ENCODE measurements around the gene LMAN2L. TPM values are rescaled to one million over a fixed set of nuclear protein-coding genes. Genes with fewer than 3 reads are reported as not detected.

LMAN2L gene
- total RNA-seq, 1 experiment from 2014 or later: 17.6 TPM

DNA sequence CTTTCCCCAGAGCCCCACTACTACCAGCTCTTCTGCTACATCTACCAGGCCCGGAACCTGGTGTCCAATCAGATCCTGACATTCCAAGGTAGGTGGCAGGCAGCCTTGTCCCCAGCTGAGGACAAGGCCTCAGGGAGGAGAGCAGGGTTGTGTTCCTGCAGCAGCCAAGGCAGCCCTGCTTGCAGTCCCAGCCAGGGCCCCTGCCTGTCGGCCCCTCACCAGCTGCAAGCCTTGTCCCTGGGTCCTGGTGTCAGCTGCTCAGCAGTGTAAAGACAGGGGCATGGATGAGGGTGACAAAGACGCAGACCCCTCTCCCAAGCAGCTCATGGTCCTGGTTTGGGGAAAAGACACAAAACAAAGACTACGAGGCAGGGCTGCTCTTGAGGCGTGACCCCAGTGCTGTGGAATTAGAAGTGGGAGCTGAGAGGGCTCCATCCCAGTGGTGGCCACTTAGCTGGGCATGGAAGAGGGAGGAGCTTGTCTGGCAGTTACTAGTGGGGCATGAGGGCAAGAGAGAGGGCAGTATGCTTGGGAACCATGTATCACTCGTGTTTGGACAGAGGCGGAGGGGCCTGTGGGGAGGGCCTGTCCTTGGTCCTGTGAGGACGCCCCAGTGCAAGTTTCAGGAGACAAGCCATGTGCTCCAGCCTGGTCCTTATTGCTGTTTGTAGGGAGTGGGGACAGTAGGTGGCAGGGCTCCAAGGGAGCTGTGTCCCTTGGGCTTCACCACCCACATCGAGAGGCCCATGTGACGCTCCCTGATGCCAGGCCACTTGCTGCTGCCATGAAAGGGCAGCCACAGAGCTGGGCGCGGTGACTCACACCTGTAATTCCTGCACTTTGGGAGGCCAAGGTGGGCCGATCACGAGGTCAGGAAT lies 47.5 kb downstream of the LMAN2L start:
- no peaks in the 10 kb centered on the region for H3K79me2 ChIP-seq (ENCODE audit: insufficient read depth, low read length)
- H3K36me3 Mint-ChIP-seq (ENCODE audit: insufficient read depth in 1 of 3, low read depth in 3 of 3): no peaks in the 10 kb centered on the region
- no peak overlapping the region for H4K8ac ChIP-seq (replicated peaks; ENCODE audit: insufficient read length, low read depth, low read length)
- H3K23ac ChIP-seq (ENCODE audit: insufficient read length, low read depth, low read length): no peak overlapping the region
- H3K27me3 Mint-ChIP-seq (ENCODE audit: low read depth): no peaks in the 10 kb centered on the region; the same call in 1 of the 2 replicates
- no peak overlapping the region for H3K14ac ChIP-seq (ENCODE audit: insufficient read depth, low read length)
- H3K27ac ChIP-seq (ENCODE audit: insufficient read length, low read depth, low read length): no peak overlapping the region
- H3K4ac ChIP-seq (ENCODE audit: low read depth, low read length): no peak overlapping the region
- no peak overlapping the region for H2BK120ac ChIP-seq (ENCODE audit: low read depth, low read length, poor library complexity, severe bottlenecking)
- H4K20me1 ChIP-seq (ENCODE audit: control insufficient read depth, insufficient read depth, insufficient read length): no peaks in the 10 kb centered on the region
- H3K9ac ChIP-seq (ENCODE audit: extremely low read depth, insufficient read length, low read length): no peak overlapping the region
- no peaks in the 10 kb centered on the region for H3K27me3 ChIP-seq (ENCODE audit: insufficient read depth, low read length)
- H4K5ac ChIP-seq (ENCODE audit: insufficient read length, low read depth, low read length): no peak overlapping the region
- no peak overlapping the region for H2BK20ac ChIP-seq (ENCODE audit: low read depth, low read length, poor library complexity, severe bottlenecking)
- no peaks in the 10 kb centered on the region for H3K79me1 ChIP-seq (ENCODE audit: insufficient read depth, low read depth, low read length, poor library complexity, severe bottlenecking)
- no peak overlapping the region for H3T11ph ChIP-seq (ENCODE audit: low read length)
- H2BK12ac ChIP-seq (ENCODE audit: insufficient read length, low read depth, low read length): no peak overlapping the region
- H3K9me3 Mint-ChIP-seq: no peaks in the 10 kb centered on the region; a peak in 1 of 5 replicates
- H3K23me2 ChIP-seq (ENCODE audit: insufficient read length, low read depth, low read length, poor library complexity, severe bottlenecking): no peaks in the 10 kb centered on the region
- peaks cover 0 to 6% of the 10 kb centered on the region in 2 experiments; a peak in 1 of 4 replicates for H3K4me1 Mint-ChIP-seq
- no peak overlapping the region for H2AK5ac ChIP-seq (ENCODE audit: insufficient read length, low read length)
- no peak overlapping the region for H3K56ac ChIP-seq (ENCODE audit: insufficient read length, low read depth, low read length)
- no peak overlapping the region for H3K4me2 ChIP-seq (ENCODE audit: insufficient read depth, insufficient read length, low read length)
- H4K91ac ChIP-seq (ENCODE audit: insufficient read length, low read depth, low read length): no peak overlapping the region
- no peak overlapping the region; a peak in 1 of 5 replicates for H3K4me3 Mint-ChIP-seq
- no CpG with 5 or more reads among the region's 14 CpGs for WGBS (ENCODE audit: extremely low coverage, insufficient read length, low lambda C conversion rate)
- TF ChIP-seq, protein P1, sequence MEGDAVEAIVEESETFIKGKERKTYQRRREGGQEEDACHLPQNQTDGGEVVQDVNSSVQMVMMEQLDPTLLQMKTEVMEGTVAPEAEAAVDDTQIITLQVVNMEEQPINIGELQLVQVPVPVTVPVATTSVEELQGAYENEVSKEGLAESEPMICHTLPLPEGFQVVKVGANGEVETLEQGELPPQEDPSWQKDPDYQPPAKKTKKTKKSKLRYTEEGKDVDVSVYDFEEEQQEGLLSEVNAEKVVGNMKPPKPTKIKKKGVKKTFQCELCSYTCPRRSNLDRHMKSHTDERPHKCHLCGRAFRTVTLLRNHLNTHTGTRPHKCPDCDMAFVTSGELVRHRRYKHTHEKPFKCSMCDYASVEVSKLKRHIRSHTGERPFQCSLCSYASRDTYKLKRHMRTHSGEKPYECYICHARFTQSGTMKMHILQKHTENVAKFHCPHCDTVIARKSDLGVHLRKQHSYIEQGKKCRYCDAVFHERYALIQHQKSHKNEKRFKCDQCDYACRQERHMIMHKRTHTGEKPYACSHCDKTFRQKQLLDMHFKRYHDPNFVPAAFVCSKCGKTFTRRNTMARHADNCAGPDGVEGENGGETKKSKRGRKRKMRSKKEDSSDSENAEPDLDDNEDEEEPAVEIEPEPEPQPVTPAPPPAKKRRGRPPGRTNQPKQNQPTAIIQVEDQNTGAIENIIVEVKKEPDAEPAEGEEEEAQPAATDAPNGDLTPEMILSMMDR (conservative IDR thresholded peaks at IDR 0.05): no peak
- peak overlapping the region in 2 of 3 experiments; percentile 4 to 79; a peak in 2 of 7 replicates for H3K27ac Mint-ChIP-seq
- H3K4me1 ChIP-seq (ENCODE audit: insufficient read depth, low read length): no peaks in the 10 kb centered on the region
- no peak overlapping the region for H2BK5ac ChIP-seq (ENCODE audit: insufficient read length, low read length)
- no peak overlapping the region for H2BK15ac ChIP-seq (ENCODE audit: low read depth, low read length)
- no peak overlapping the region for H3K18ac ChIP-seq (ENCODE audit: insufficient read length, low read depth, low read length)
- H2AFZ ChIP-seq (ENCODE audit: low read length): no peak overlapping the region
- no peak for DNase-seq
- H3K9me3 ChIP-seq (ENCODE audit: control insufficient read depth, low read depth, low read length): no peaks in the 10 kb centered on the region

All from H9 (cell line).